BJ (cell line): ENCODE data around the gene RNF13. TPM values are rescaled to one million over a fixed set of nuclear protein-coding genes. Genes with fewer than 3 reads are reported as not detected.

ENCODE experiments used
- CTCF ChIA-PET: fragments of 350-600 bp; formaldehyde crosslinking; extraction: SDS; loops from one replicate; lab custom pipeline; 2021; ENCODE audit warnings: antibody characterized with exemption, inconsistent platforms; lab: Yijun Ruan, JAX
- POLR2A ChIA-PET: fragments of 300-600 bp; sonication (Branson Sonifier 250); formaldehyde crosslinking; extraction: SDS; loops from one replicate; lab custom pipeline; 2021; ENCODE audit warnings: antibody characterized with exemption; lab: Charles Lee
- DNase-seq: peaks from one replicate; pipeline ENCODE4 v3.0.0-alpha.2; 2011; ENCODE audit warnings: low read depth
- H3K27me3 ChIP-seq: 2 replicates; pipeline ENCODE4 v1.6.0; 2011; ENCODE audit warnings: low read length; ENCODE audit not compliant: control insufficient read depth, insufficient read depth
- H3K36me3 ChIP-seq: 2 replicates; pipeline ENCODE4 v1.5.1; 2011; ENCODE audit warnings: low read length; ENCODE audit not compliant: control insufficient read depth, insufficient read depth
- H3K4me3 ChIP-seq: 2 replicates; pipeline ENCODE4 v1.5.1; 2011; ENCODE audit warnings: low read depth, mild to moderate bottlenecking, control low read depth, low read length
- polyA plus RNA-seq: library from polyadenylated mRNA; depleted of rRNA; stranded (reverse); fragments of >200 nt; gene quantifications from 2 replicates; pipeline ENCODE4 v1.2.3, GENCODE V29; 2011
- TF ChIP-seq, protein P1 (sequence below): IDR thresholded peaks from 2 replicates; pipeline ENCODE4 v1.5.1; 2011; ENCODE audit warnings: low read depth, mild to moderate bottlenecking, control low read depth, inconsistent platforms, low read length, moderate library complexity; ENCODE audit not compliant: insufficient read depth

RNF13 gene
- polyA plus RNA-seq, 1 experiment, result 30.7 TPM

DNA sequence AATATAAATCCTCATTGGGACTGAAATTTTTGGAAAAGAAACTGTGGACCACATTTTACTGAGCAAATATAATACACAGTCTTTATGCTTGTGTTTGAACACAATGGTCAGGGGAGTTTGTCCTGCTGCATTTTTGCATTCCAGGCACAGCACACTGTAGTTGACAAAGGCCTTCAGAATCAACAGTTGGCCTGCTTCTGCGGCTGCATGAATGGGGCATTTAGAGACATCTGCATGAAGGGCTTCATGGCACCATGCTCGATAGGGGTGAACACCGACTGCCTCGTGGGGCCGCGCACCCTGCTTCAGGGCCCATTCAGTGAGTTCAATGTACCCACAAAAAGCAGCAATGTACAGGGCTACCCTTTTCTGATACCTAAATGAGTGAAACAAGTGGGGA lies 45.3 kb upstream of the RNF13 start:
- peaks cover 4% of the 10 kb centered on the region for H3K27me3 ChIP-seq
- DNase-seq, result no peak
- no peak overlapping the region for H3K4me3 ChIP-seq
- POLR2A ChIA-PET, result interaction anchor here (0.7 kb wide), 1 partner anchor 40 kb away, joined by 3 read pairs; no protein-coding TSS in a partner anchor
- CTCF ChIA-PET, result interaction anchor here (0.5 to 12.0 kb wide), 12 partner anchors 7 to 813 kb away, joined by 3 to 167 read pairs (median 6); partner anchors contain the start of genes ANKUB1, COMMD2 and RNF13
- TF ChIP-seq, protein P1, sequence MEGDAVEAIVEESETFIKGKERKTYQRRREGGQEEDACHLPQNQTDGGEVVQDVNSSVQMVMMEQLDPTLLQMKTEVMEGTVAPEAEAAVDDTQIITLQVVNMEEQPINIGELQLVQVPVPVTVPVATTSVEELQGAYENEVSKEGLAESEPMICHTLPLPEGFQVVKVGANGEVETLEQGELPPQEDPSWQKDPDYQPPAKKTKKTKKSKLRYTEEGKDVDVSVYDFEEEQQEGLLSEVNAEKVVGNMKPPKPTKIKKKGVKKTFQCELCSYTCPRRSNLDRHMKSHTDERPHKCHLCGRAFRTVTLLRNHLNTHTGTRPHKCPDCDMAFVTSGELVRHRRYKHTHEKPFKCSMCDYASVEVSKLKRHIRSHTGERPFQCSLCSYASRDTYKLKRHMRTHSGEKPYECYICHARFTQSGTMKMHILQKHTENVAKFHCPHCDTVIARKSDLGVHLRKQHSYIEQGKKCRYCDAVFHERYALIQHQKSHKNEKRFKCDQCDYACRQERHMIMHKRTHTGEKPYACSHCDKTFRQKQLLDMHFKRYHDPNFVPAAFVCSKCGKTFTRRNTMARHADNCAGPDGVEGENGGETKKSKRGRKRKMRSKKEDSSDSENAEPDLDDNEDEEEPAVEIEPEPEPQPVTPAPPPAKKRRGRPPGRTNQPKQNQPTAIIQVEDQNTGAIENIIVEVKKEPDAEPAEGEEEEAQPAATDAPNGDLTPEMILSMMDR, result no peak
- H3K36me3 ChIP-seq, result no peaks in the 10 kb centered on the region

DNA sequence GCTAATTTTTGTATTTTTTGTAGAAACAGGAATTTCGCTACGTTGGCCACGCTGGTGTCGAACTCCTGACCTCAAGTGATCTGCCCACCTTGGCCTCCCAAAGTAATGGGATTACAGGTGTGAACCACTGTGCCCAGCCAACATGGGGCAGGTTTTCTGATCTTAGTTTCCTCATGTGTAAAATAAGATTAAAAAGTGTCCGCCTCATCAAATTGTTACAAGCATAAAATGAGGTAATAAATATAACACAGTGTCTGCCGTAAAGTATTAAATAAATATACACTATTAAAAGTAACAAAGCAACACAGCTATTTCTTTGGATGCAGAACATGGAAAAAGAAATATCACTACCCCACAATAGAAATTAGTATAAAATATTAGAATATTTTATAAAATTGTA lies 44.3 kb upstream of the RNF13 start:
- CTCF ChIA-PET, result interaction anchor here (1.3 to 12.0 kb wide), 3 partner anchors 14 to 648 kb away, joined by 3 to 167 read pairs (median 7); no protein-coding TSS in a partner anchor
- DNase-seq, result no peak
- no peaks in the 10 kb centered on the region for H3K27me3 ChIP-seq
- no peaks in the 10 kb centered on the region for H3K36me3 ChIP-seq
- POLR2A ChIA-PET, result no interaction called here
- TF ChIP-seq, protein P1, result no peak
- no peak overlapping the region for H3K4me3 ChIP-seq

DNA sequence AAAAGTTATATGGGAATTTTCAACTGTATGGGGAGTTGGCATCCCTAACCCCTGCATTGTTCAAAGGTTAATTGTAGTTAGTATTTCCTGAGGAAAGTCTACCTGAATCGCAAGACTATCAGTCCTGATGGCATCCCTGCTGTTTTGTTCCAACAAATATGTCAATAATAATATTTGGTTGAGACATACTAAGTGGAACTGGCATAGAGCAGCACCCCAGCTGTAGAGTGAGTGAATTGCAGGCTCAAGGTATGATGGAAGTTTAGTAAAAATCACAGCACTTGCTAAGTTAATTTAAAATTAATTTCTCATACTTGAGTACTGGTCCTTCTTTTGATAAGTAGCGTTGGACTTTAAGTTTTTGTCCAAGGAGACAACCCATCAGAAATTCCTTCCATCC lies 42.8 kb upstream of the RNF13 start:
- H3K36me3 ChIP-seq, result no peaks in the 10 kb centered on the region
- H3K27me3 ChIP-seq, result no peaks in the 10 kb centered on the region
- TF ChIP-seq, protein P1, result no peak
- ChIA-PET POLR2A (no interaction called here), CTCF (interaction anchor here (0.9 to 12.0 kb wide), 15 partner anchors 8 to 420 kb away, joined by 3 to 167 read pairs (median 8); partner anchors contain the start of genes ANKUB1 and RNF13)
- no peak for DNase-seq
- H3K4me3 ChIP-seq, result no peak overlapping the region

DNA sequence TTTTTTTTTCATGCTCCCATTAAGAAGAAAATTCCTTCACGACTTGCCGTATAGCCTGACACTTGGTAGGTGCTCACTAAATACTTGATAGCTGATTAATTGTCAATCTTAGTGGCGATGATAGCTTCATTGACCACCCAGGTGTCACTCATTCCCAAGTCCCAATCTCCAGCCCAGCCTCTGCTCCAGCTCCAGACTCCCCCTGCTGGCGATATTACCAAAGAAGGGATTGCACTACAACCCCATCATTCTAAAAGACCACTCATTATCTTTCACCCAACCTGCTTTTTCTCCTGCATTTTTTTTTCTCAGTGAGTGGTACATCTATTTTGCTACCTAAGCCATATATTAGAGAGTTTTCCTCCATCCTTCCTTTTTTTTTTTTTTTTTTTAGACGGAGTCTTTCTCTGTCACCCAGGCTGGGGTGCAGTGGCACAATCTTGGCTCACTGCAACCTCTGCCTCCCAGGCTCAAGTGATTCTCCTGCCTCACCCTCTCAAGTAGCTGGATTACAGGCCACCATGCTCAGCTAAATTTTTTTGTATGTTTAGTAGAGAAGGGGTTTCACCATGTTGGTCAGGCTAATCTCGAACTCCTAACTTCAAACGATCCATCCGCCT lies 41.3 kb upstream of the RNF13 start:
- TF ChIP-seq, protein P1, result peak; percentile 81
- ChIA-PET CTCF (interaction anchor here (0.6 to 12.0 kb wide), 44 partner anchors 8 to 422 kb away, joined by 3 to 167 read pairs (median 4); partner anchors contain the start of genes ANKUB1, COMMD2 and RNF13), POLR2A (no interaction called here)
- Histone ChIP-seq H3K36me3 (no peaks in the 10 kb centered on the region), H3K27me3 (no peaks in the 10 kb centered on the region), H3K4me3 (no peak overlapping the region)
- DNase-seq, result no peak

DNA sequence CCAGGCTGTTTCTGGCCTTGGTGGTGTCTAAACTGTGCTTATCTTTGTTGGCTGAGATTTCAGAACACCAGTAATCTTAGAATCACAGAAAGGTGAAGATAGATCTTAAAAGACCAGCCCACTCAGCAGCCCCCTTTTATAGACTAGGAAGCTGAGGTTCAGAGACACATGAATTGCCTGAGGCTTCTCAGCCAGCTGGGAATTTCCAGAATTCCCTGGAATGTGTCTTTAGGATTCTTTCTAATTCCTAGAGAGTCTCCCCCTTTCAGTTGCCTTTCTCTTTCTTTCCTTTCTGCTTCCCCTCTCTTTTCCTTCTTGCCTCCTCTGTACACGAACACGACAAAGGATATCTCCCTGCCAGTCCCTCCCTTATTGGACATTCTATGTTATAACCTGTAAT lies 40.2 kb upstream of the RNF13 start:
- Histone ChIP-seq H3K4me3 (no peak overlapping the region), H3K27me3 (no peaks in the 10 kb centered on the region), H3K36me3 (no peaks in the 10 kb centered on the region)
- TF ChIP-seq, protein P1, result no peak
- no peak for DNase-seq
- CTCF ChIA-PET, result interaction anchor here (0.5 to 12.0 kb wide), 21 partner anchors 7 to 279 kb away, joined by 3 to 167 read pairs (median 6); partner anchors contain the start of gene ANKUB1
- POLR2A ChIA-PET, result no interaction called here
